Measurements from ENCODE around the gene SGCA. TPM values are rescaled to one million over a fixed set of nuclear protein-coding genes. Genes with fewer than 3 reads are reported as not detected.
A peak's percentile ranks its signal among the peaks of the same experiment; 100 is the strongest.

SGCA gene
- total and polyA plus RNA-seq, 10 of the 15 experiments (the other 5 are each of a cell fraction or from before 2014, with no cell fraction given) = 0.13 to 2.2 (median 0.50) TPM; not detected in 2

DNA sequence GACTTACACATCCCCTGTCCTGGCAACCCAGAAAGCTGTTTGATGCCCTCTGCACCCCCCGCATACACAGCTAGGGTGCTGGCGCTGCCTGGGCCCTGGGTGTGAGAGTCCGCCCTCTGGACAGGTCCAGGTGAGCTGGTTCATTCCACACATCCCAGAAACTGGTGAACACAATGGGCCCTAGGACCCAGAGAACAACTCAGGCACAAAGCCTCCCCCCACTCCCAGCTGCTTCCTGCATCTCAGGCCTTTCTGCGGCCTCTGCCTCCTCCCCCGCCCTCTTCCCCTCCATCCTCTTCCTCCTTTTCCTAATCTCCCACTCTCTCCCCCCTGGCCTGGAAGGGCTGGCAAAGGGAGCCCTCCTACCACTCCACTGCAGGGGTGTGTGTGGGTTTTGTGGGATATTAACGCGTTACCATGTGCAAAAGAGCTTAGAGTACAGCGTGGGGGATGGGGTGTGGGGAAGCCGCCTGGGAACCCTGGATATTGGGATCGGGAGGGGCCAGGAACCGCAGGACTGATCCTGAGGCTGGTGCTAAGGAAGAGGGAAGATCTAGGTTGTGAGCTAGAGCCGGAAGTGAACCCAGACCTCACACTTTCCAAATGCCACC lies 13.8 kb upstream of the SGCA start (continued):
- TF ChIP-seq, protein P1, sequence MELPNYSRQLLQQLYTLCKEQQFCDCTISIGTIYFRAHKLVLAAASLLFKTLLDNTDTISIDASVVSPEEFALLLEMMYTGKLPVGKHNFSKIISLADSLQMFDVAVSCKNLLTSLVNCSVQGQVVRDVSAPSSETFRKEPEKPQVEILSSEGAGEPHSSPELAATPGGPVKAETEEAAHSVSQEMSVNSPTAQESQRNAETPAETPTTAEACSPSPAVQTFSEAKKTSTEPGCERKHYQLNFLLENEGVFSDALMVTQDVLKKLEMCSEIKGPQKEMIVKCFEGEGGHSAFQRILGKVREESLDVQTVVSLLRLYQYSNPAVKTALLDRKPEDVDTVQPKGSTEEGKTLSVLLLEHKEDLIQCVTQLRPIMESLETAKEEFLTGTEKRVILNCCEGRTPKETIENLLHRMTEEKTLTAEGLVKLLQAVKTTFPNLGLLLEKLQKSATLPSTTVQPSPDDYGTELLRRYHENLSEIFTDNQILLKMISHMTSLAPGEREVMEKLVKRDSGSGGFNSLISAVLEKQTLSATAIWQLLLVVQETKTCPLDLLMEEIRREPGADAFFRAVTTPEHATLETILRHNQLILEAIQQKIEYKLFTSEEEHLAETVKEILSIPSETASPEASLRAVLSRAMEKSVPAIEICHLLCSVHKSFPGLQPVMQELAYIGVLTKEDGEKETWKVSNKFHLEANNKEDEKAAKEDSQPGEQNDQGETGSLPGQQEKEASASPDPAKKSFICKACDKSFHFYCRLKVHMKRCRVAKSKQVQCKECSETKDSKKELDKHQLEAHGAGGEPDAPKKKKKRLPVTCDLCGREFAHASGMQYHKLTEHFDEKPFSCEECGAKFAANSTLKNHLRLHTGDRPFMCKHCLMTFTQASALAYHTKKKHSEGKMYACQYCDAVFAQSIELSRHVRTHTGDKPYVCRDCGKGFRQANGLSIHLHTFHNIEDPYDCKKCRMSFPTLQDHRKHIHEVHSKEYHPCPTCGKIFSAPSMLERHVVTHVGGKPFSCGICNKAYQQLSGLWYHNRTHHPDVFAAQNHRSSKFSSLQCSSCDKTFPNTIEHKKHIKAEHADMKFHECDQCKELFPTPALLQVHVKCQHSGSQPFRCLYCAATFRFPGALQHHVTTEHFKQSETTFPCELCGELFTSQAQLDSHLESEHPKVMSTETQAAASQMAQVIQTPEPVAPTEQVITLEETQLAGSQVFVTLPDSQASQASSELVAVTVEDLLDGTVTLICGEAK (IDR thresholded peaks at IDR 0.05; ENCODE audit: borderline replicate concordance) = peak; percentile 38; the same call in 1 of the 2 replicates
- TF ChIP-seq MTA2 (IDR thresholded peaks at IDR 0.05; ENCODE audit: low read depth) (peak; percentile 54), ZNF217 (IDR thresholded peaks at IDR 0.05) (peak; percentile 49; the same call in 1 of the 2 replicates), EZH2 (IDR thresholded peaks at IDR 0.05; ENCODE audit: borderline replicate concordance, control insufficient read depth, low read depth, low read length) (no peak), GATAD2B (conservative IDR thresholded peaks at IDR 0.05; ENCODE audit: low read depth) (peak; percentile 73), MYB (IDR thresholded peaks at IDR 0.05; ENCODE audit: borderline replicate concordance, low read depth, low read length) (no peak), IKZF2 (IDR thresholded peaks at IDR 0.05) (peak; percentile 98), ZNF384 (IDR thresholded peaks at IDR 0.05; ENCODE audit: borderline replicate concordance, low read depth, low read length) (no peak), NFIC (IDR thresholded peaks at IDR 0.05; ENCODE audit: low read depth, low read length) (no peak), JUND (IDR thresholded peaks at IDR 0.05; ENCODE audit: low read depth, low read length) (no peak), SIX5 (IDR thresholded peaks at IDR 0.05; ENCODE audit: low read depth, low read length, severe bottlenecking) (no peak), PAX5 (IDR thresholded peaks at IDR 0.05; ENCODE audit: borderline replicate concordance, low read depth, low read length) (peak; percentile 70; the same call in 1 of the 2 replicates)
- TF ChIP-seq, protein P2, sequence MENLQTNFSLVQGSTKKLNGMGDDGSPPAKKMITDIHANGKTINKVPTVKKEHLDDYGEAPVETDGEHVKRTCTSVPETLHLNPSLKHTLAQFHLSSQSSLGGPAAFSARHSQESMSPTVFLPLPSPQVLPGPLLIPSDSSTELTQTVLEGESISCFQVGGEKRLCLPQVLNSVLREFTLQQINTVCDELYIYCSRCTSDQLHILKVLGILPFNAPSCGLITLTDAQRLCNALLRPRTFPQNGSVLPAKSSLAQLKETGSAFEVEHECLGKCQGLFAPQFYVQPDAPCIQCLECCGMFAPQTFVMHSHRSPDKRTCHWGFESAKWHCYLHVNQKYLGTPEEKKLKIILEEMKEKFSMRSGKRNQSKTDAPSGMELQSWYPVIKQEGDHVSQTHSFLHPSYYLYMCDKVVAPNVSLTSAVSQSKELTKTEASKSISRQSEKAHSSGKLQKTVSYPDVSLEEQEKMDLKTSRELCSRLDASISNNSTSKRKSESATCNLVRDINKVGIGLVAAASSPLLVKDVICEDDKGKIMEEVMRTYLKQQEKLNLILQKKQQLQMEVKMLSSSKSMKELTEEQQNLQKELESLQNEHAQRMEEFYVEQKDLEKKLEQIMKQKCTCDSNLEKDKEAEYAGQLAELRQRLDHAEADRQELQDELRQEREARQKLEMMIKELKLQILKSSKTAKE (IDR thresholded peaks at IDR 0.05; ENCODE audit: low read depth, poor library complexity, severe bottlenecking) = peak; percentile 45
- TF ChIP-seq, protein P3, sequence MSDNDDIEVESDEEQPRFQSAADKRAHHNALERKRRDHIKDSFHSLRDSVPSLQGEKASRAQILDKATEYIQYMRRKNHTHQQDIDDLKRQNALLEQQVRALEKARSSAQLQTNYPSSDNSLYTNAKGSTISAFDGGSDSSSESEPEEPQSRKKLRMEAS (IDR thresholded peaks at IDR 0.05; ENCODE audit: low read depth, low read length) = no peak
- TF ChIP-seq, protein P4, sequence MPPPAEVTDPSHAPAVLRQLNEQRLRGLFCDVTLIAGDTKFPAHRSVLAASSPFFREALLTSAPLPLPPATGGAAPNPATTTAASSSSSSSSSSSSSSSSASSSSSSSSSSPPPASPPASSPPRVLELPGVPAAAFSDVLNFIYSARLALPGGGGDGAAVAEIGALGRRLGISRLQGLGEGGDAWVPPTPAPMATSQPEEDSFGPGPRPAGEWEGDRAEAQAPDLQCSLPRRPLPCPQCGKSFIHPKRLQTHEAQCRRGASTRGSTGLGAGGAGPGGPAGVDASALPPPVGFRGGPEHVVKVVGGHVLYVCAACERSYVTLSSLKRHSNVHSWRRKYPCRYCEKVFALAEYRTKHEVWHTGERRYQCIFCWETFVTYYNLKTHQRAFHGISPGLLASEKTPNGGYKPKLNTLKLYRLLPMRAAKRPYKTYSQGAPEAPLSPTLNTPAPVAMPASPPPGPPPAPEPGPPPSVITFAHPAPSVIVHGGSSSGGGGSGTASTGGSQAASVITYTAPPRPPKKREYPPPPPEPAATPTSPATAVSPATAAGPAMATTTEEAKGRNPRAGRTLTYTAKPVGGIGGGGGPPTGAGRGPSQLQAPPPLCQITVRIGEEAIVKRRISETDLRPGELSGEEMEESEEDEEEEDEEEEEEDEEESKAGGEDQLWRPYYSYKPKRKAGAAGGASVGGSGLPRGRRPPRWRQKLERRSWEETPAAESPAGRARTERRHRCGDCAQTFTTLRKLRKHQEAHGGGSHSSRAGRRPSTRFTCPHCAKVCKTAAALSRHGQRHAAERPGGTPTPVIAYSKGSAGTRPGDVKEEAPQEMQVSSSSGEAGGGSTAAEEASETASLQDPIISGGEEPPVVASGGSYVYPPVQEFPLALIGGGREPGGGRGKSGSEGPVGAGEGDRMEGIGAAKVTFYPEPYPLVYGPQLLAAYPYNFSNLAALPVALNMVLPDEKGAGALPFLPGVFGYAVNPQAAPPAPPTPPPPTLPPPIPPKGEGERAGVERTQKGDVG (CRISPR knock-in tag; IDR thresholded peaks at IDR 0.05) = no peak
- TF ChIP-seq, protein P5, sequence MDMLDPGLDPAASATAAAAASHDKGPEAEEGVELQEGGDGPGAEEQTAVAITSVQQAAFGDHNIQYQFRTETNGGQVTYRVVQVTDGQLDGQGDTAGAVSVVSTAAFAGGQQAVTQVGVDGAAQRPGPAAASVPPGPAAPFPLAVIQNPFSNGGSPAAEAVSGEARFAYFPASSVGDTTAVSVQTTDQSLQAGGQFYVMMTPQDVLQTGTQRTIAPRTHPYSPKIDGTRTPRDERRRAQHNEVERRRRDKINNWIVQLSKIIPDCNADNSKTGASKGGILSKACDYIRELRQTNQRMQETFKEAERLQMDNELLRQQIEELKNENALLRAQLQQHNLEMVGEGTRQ (IDR thresholded peaks at IDR 0.05; ENCODE audit: borderline replicate concordance, low read depth, low read length) = no peak
- TF ChIP-seq, protein P6, sequence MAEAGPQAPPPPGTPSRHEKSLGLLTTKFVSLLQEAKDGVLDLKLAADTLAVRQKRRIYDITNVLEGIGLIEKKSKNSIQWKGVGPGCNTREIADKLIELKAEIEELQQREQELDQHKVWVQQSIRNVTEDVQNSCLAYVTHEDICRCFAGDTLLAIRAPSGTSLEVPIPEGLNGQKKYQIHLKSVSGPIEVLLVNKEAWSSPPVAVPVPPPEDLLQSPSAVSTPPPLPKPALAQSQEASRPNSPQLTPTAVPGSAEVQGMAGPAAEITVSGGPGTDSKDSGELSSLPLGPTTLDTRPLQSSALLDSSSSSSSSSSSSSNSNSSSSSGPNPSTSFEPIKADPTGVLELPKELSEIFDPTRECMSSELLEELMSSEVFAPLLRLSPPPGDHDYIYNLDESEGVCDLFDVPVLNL (IDR thresholded peaks at IDR 0.05; ENCODE audit: low read depth, low read length) = no peak

Data from GM12878 (cell line).